Esophagus mucosa (tissue), 1 donor: ENCODE results near the gene ZNRF2. TPM values are rescaled to one million over a fixed set of nuclear protein-coding genes. Genes with fewer than 3 reads are reported as not detected.

Experiments used
- ATAC-seq: fragments of 200-7000 bp; cut with Tn5 transposase; one replicate; pipeline ENCODE4 v1.9.1; 2020
- total RNA-seq: library from RNA; stranded (reverse); gene quantifications from one replicate; pipeline ENCODE4 v1.2.4, GENCODE V29; 2023
- donor health status: DM: yes; HTN: yes; CAD: no.

Gene ZNRF2
- 14.5 TPM for total RNA-seq

GRCh38 chr7:30284298-30285066 lies at the start of gene ZNRF2:
ZNRF2 (plus strand) TSS chr7:30284597; CDS start chr7:30285358, 761 bp downstream.
- peak; percentile 96 for ATAC-seq

GRCh38 chr7:30237271-30237695 lies 47.1 kb upstream of the ZNRF2 start:
- ATAC-seq, result peak; percentile 73

- ATAC-seq, result peak; percentile 92
Measured at GRCh38 chr7:30238721-30239441, 45.5 kb upstream of the ZNRF2 start.

- no peak for ATAC-seq
Measured at GRCh38 chr7:30240106-30240800, 44.1 kb upstream of the ZNRF2 start.

GRCh38 chr7:30241767-30242166 lies 42.6 kb upstream of the ZNRF2 start:
- ATAC-seq, result no peak

GRCh38 chr7:30244340-30244739 lies 40.1 kb upstream of the ZNRF2 start:
- ATAC-seq, result no peak

GRCh38 chr7:30245913-30246312 lies 38.5 kb upstream of the ZNRF2 start:
- ATAC-seq, result no peak

GRCh38 chr7:30246392-30246791 lies 38.0 kb upstream of the ZNRF2 start:
- ATAC-seq, result no peak

GRCh38 chr7:30247541-30248401 lies 36.6 kb upstream of the ZNRF2 start:
- ATAC-seq, result no peak

GRCh38 chr7:30249316-30249715 lies 35.1 kb upstream of the ZNRF2 start:
- ATAC-seq, result no peak

- ATAC-seq, result no peak
Measured at GRCh38 chr7:30249986-30250774, 34.2 kb upstream of the ZNRF2 start.

- ATAC-seq, result no peak
Measured at GRCh38 chr7:30251708-30252329, 32.6 kb upstream of the ZNRF2 start.

- ATAC-seq, result peak; percentile 67
Measured at GRCh38 chr7:30252885-30253795, 31.3 kb upstream of the ZNRF2 start.

GRCh38 chr7:30253796-30254165 lies 30.6 kb upstream of the ZNRF2 start:
- no peak for ATAC-seq

GRCh38 chr7:30254248-30254647 lies 30.1 kb upstream of the ZNRF2 start:
- ATAC-seq, result no peak

- no peak for ATAC-seq
Measured at GRCh38 chr7:30254717-30255063, 29.7 kb upstream of the ZNRF2 start.

- no peak for ATAC-seq
Measured at GRCh38 chr7:30255064-30255769, 29.2 kb upstream of the ZNRF2 start.

- no peak for ATAC-seq
Measured at GRCh38 chr7:30256349-30256858, 28.0 kb upstream of the ZNRF2 start.

- ATAC-seq, result no peak
Measured at GRCh38 chr7:30260246-30260768, 24.1 kb upstream of the ZNRF2 start.
